GM12878 (cell line): ENCODE measurements around the gene RAB22A. TPM values are rescaled to one million over a fixed set of nuclear protein-coding genes. Genes with fewer than 3 reads are reported as not detected.

Source experiments
- ASH2L ChIP-seq: fragments of 300-600, 200-600 bp; sonication (generic); IDR thresholded peaks from 2 replicates; pipeline ENCODE4 v1.6.1; 2017; ENCODE audit warnings: low read depth, mild to moderate bottlenecking, borderline replicate concordance
- BMI1 ChIP-seq: fragments of 450-650 bp; IDR thresholded peaks from 2 replicates; pipeline ENCODE4 v1.6.1; 2016; ENCODE audit warnings: mild to moderate bottlenecking, moderate library complexity, borderline replicate concordance
- CBX5 ChIP-seq: sonication (generic); IDR thresholded peaks from 2 replicates; pipeline ENCODE4 v1.6.1; 2016; ENCODE audit warnings: low read depth, moderate library complexity, mild to moderate bottlenecking, inconsistent platforms
- DPF2 ChIP-seq: fragments of 450-650 bp; IDR thresholded peaks from 2 replicates; pipeline ENCODE4 v1.6.1; 2017; ENCODE audit warnings: mild to moderate bottlenecking
- EED ChIP-seq: sonication (generic); IDR thresholded peaks from 2 replicates; pipeline ENCODE4 v1.6.1; 2016; ENCODE audit warnings: antibody characterized with exemption, low read depth
- ETV6 ChIP-seq, 2 experiments: fragments of 450-650 bp in 1 of 2; IDR thresholded peaks in 1 of 2; conservative IDR thresholded peaks in 1 of 2; 2 replicates each; pipeline ENCODE4 v1.6.1; 2014; ENCODE audit warnings: antibody characterized with exemption in 1 of 2, borderline replicate concordance in 1 of 2, low read depth in 1 of 2, mild to moderate bottlenecking in 1 of 2, moderate library complexity in 1 of 2
- GABPA ChIP-seq: IDR thresholded peaks from 2 replicates; pipeline ENCODE4 v1.6.1; 2014; ENCODE audit warnings: antibody characterized with exemption, low read depth, mild to moderate bottlenecking, inconsistent platforms
- HDGF ChIP-seq: fragments of 450-650 bp; IDR thresholded peaks from 2 replicates; pipeline ENCODE4 v1.6.1; 2016; ENCODE audit warnings: antibody characterized with exemption
- NFYB ChIP-seq: IDR thresholded peaks from 2 replicates; pipeline ENCODE4 v1.6.1; 2011; ENCODE audit warnings: low read depth, mild to moderate bottlenecking, low read length, improper control_type of control experiment, moderate library complexity; ENCODE audit not compliant: insufficient read depth
- NR2C1 ChIP-seq: fragments of 450-650 bp; IDR thresholded peaks from 2 replicates; pipeline ENCODE4 v1.6.1; 2017; ENCODE audit warnings: antibody characterized with exemption, mild to moderate bottlenecking, moderate library complexity
- NR2C2 ChIP-seq: IDR thresholded peaks from 2 replicates; pipeline ENCODE4 v1.6.1; 2011; ENCODE audit warnings: borderline replicate concordance, low read depth; ENCODE audit not compliant: control insufficient read depth, insufficient read length
- POLR2A ChIP-seq: IDR thresholded peaks from 2 replicates; pipeline ENCODE4 v1.6.1; 2011; ENCODE audit warnings: low read depth, mild to moderate bottlenecking, low read length
- POU2F2 ChIP-seq: IDR thresholded peaks from 3 replicates; pipeline ENCODE4 v1.6.1; 2011; ENCODE audit warnings: low read depth, mild to moderate bottlenecking, low read length, borderline replicate concordance
- SMAD5 ChIP-seq: IDR thresholded peaks from 2 replicates; pipeline ENCODE4 v1.6.1; 2016; ENCODE audit warnings: antibody characterized with exemption, low read depth
- ZNF24 ChIP-seq: fragments of 450-650 bp; IDR thresholded peaks from 2 replicates; pipeline ENCODE4 v1.6.1; 2017; ENCODE audit warnings: antibody characterized with exemption, mild to moderate bottlenecking
- polyA plus RNA-seq, 11 experiments: library from polyadenylated mRNA; depleted of rRNA in 4 of 11; unstranded in 6 of 11; stranded (reverse) in 5 of 11; fragments of >200 nt; fragmentation: Nextera tagmentation in 4 of 11; fragmentation: Illumina TruSeq in 1 of 11; extraction: Ambion mirVana in 4 of 11; extraction: Trizol in 1 of 11; gene quantifications; 1 replicate in 1 of 11; 2 replicates in 10 of 11; pipeline versions ENCODE4 v1.2.1 to v1.2.3, GENCODE V29; 2011 to 2016; ENCODE audit warnings: inconsistent platforms in 2 of 11, missing spikeins in 2 of 11, low read depth in 1 of 11
- total RNA-seq, 4 experiments: library from RNA; depleted of rRNA in 3 of 4; stranded (reverse); fragments of >200 nt in 3 of 4; fragmentation: Illumina TruSeq in 1 of 4; extraction: Trizol in 1 of 4; gene quantifications; 2 replicates each; pipeline versions ENCODE4 v1.2.1 to v1.2.3, GENCODE V29; 2013 to 2021
- TF ChIP-seq, protein P1 (sequence below): fragments of 450-650 bp; IDR thresholded peaks from 2 replicates; pipeline ENCODE4 v1.6.1; 2018; ENCODE audit warnings: mild to moderate bottlenecking, low read depth, moderate library complexity; ENCODE audit not compliant: partially characterized antibody
- TF ChIP-seq, protein P2 (sequence below): fragments of 450-650 bp; conservative IDR thresholded peaks from 2 replicates; pipeline ENCODE4 v1.6.1; 2017; ENCODE audit warnings: mild to moderate bottlenecking, moderate library complexity

The RAB22A gene
- total and polyA plus RNA-seq, 10 of the 15 experiments (the other 5 are each of a cell fraction or from before 2014, with no cell fraction given) = 2.7 to 12.0 (median 10.0) TPM

DNA sequence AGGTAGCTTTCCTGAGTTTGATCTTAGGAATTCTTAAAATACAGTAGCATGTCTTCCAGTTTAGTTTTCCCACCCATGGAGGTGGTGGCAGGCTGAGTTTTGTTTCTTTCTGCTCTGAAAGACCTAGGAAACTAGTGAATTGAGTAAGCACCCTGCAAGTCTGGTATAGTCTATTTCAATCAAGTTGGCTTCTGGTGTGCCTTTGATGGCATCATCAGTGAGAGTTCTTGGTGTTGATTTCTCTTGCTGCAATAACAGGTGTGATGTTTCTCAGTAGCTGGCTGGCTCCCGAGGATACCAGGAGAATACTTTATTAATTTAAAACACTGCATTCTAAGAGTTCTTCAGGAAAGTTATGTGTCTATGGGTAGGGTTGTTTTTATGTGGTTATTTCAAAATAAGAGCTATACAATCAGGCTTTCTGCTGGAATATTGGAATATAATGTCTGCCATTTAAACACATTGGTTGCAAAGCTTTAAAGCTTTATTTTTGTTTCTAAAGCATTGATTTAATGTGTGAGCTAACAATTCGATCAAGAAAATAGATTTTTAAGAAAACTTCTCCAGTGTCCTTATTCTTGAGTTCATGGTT, 98.5 kb downstream of the RAB22A start (continued):
- no peak for TF ChIP-seq CBX5
- TF ChIP-seq SMAD5 = no peak
- TF ChIP-seq HDGF = no peak
- TF ChIP-seq NR2C2 = no peak
- TF ChIP-seq, protein P1, sequence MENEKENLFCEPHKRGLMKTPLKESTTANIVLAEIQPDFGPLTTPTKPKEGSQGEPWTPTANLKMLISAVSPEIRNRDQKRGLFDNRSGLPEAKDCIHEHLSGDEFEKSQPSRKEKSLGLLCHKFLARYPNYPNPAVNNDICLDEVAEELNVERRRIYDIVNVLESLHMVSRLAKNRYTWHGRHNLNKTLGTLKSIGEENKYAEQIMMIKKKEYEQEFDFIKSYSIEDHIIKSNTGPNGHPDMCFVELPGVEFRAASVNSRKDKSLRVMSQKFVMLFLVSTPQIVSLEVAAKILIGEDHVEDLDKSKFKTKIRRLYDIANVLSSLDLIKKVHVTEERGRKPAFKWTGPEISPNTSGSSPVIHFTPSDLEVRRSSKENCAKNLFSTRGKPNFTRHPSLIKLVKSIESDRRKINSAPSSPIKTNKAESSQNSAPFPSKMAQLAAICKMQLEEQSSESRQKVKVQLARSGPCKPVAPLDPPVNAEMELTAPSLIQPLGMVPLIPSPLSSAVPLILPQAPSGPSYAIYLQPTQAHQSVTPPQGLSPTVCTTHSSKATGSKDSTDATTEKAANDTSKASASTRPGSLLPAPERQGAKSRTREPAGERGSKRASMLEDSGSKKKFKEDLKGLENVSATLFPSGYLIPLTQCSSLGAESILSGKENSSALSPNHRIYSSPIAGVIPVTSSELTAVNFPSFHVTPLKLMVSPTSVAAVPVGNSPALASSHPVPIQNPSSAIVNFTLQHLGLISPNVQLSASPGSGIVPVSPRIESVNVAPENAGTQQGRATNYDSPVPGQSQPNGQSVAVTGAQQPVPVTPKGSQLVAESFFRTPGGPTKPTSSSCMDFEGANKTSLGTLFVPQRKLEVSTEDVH = no peak
- no peak for TF ChIP-seq ZNF24
- TF ChIP-seq ETV6 (conservative IDR thresholded peaks at IDR 0.05 in 1 of 2, IDR thresholded peaks at IDR 0.05 in 1 of 2; ENCODE audit: borderline replicate concordance in 1 of 2, low read depth in 1 of 2) = no peak
- TF ChIP-seq POLR2A = no peak
- TF ChIP-seq POU2F2 = no peak
- TF ChIP-seq, protein P2, sequence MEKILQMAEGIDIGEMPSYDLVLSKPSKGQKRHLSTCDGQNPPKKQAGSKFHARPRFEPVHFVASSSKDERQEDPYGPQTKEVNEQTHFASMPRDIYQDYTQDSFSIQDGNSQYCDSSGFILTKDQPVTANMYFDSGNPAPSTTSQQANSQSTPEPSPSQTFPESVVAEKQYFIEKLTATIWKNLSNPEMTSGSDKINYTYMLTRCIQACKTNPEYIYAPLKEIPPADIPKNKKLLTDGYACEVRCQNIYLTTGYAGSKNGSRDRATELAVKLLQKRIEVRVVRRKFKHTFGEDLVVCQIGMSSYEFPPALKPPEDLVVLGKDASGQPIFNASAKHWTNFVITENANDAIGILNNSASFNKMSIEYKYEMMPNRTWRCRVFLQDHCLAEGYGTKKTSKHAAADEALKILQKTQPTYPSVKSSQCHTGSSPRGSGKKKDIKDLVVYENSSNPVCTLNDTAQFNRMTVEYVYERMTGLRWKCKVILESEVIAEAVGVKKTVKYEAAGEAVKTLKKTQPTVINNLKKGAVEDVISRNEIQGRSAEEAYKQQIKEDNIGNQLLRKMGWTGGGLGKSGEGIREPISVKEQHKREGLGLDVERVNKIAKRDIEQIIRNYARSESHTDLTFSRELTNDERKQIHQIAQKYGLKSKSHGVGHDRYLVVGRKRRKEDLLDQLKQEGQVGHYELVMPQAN = no peak
- no peak for TF ChIP-seq NR2C1
- TF ChIP-seq EED = peak; percentile 85
- no peak for TF ChIP-seq BMI1
- TF ChIP-seq NFYB = no peak
- no peak for TF ChIP-seq ASH2L
- TF ChIP-seq DPF2 = no peak
- no peak for TF ChIP-seq GABPA
